ENCODE measurements around the gene MSMO1. TPM values are rescaled to one million over a fixed set of nuclear protein-coding genes. Genes with fewer than 3 reads are reported as not detected.

Gene MSMO1
- total and polyA plus RNA-seq, 2 of the 8 experiments (the other 6 are each of a cell fraction or from before 2014, with no cell fraction given), result 79.8 to 109 TPM

- Histone ChIP-seq H3K27ac (ENCODE audit: low read depth, low read length) (no peak overlapping the region), H2BK120ac (replicated peaks; ENCODE audit: low read depth, low read length) (no peak overlapping the region), H3K4me3 (ENCODE audit: extremely low read depth in 1 of 4, insufficient read depth in 2 of 4, low read depth in 3 of 4, low read length in 4 of 4) (no peak overlapping the region), H3K4me1 (replicated peaks in 1 of 4; ENCODE audit: control insufficient read depth in 3 of 4, insufficient read depth in 4 of 4, low read length in 3 of 4) (peaks cover 0 to 6% (median 3%) of the 10 kb centered on the region in 4 experiments; a peak in 3 of 7 replicates), H2BK5ac (ENCODE audit: low read depth, low read length) (no peak overlapping the region), H4K5ac (ENCODE audit: insufficient read length, low read depth, low read length) (no peak overlapping the region), H4K91ac (replicated peaks; ENCODE audit: insufficient read length, low read length) (no peak overlapping the region), H3K9me3 (ENCODE audit: insufficient read depth in 2 of 2, low read depth in 1 of 2, low read length in 1 of 2) (no peaks in the 10 kb centered on the region), H3K23ac (ENCODE audit: insufficient read length) (no peak overlapping the region), H3K4ac (replicated peaks; ENCODE audit: insufficient read length, low read depth, low read length) (no peak overlapping the region), H3K79me1 (ENCODE audit: low read depth, low read length) (no peaks in the 10 kb centered on the region; the same call in 1 of the 2 replicates), H3K79me2 (ENCODE audit: control insufficient read depth in 1 of 2, insufficient read depth in 2 of 2, low read length in 2 of 2) (peaks cover 27 to 80% of the 10 kb centered on the region in 2 experiments), H2BK12ac (ENCODE audit: low read depth, low read length) (no peak overlapping the region), H4K8ac (ENCODE audit: extremely low read depth, insufficient read depth, low read length) (no peak overlapping the region), H2AK5ac (ENCODE audit: low read depth, low read length) (no peak overlapping the region), H3K14ac (ENCODE audit: insufficient read length) (no peak overlapping the region), H2AFZ (ENCODE audit: low read length) (no peak overlapping the region), H3K27me3 (replicated peaks in 1 of 4; ENCODE audit: control insufficient read depth in 3 of 4, extremely low read depth in 1 of 4, insufficient read depth in 3 of 4, low read length in 3 of 4) (no peaks in the 10 kb centered on the region), H3K4me2 (ENCODE audit: insufficient read depth in 1 of 2, low read depth in 2 of 2, low read length in 2 of 2) (no peak overlapping the region; a peak in 2 of 4 replicates), H2BK20ac (ENCODE audit: low read length) (no peak overlapping the region), H2BK15ac (ENCODE audit: low read length) (no peak overlapping the region), H3K18ac (ENCODE audit: extremely low read depth, low read length) (no peak overlapping the region), H3K36me3 (ENCODE audit: control insufficient read depth in 2 of 4, insufficient read depth in 4 of 4, low read length in 3 of 4) (peaks cover 3 to 93% (median 40%) of the 10 kb centered on the region in 4 experiments), H3K9ac (replicated peaks in 1 of 4; ENCODE audit: extremely low read depth in 1 of 4, low read depth in 3 of 4, low read length in 3 of 4) (peak overlapping the region in 1 of 4 experiments; percentile 49; a peak in 1 of 7 replicates), H3K23me2 (ENCODE audit: low read depth, low read length) (no peaks in the 10 kb centered on the region; the same call in none of the 2 replicates), H4K20me1 (replicated peaks in 1 of 2; ENCODE audit: control insufficient read depth in 1 of 2, insufficient read depth in 2 of 2, low read length in 2 of 2) (peaks cover 28 to 32% of the 10 kb centered on the region in 2 experiments), H3K56ac (replicated peaks; ENCODE audit: insufficient read length, low read depth, low read length) (no peak overlapping the region)
- WGBS, 2 experiments (ENCODE audit: extremely low coverage in 1 of 2, insufficient coverage in 1 of 2, insufficient read length in 1 of 2, insufficient replicate concordance in 2 of 2, low coverage in 1 of 2, low lambda C conversion rate in 2 of 2, missing lambda C conversion rate in 1 of 2), result 82% methylated on average over 3 of the region's 3 CpGs; no CpG with 5 or more reads in 1 of the 2 experiments
- ChIA-PET CTCF (ENCODE audit: partially characterized antibody) (interaction anchor here (0.5 to 2.6 kb wide), 4 partner anchors 8 to 370 kb away, joined by 3 to 22 read pairs (median 6); no protein-coding TSS in a partner anchor), POLR2A (ENCODE audit: partially characterized antibody) (interaction anchor here (0.9 kb wide), 1 partner anchor 10 kb away, joined by 3 read pairs; no protein-coding TSS in a partner anchor)
- no peak for DNase-seq (ENCODE audit: low read depth in 1 of 2, low spot score in 2 of 2)
- no peak for TF ChIP-seq RXRA (IDR thresholded peaks at IDR 0.05; ENCODE audit: insufficient read depth, low read depth, low read length)
- no peak for TF ChIP-seq EGR1 (IDR thresholded peaks at IDR 0.05; ENCODE audit: borderline replicate concordance, low read depth, low read length)
- no peak for TF ChIP-seq HDAC2 (IDR thresholded peaks at IDR 0.05; ENCODE audit: borderline replicate concordance in 1 of 2, low read depth in 2 of 2, low read length in 2 of 2)
- TF ChIP-seq RAD21 (IDR thresholded peaks at IDR 0.05 in 1 of 2, conservative IDR thresholded peaks at IDR 0.05 in 1 of 2; ENCODE audit: low read depth in 2 of 2, low read length in 2 of 2), result no peak
- no peak for FAIRE-seq
Measured at GRCh38 chr4:165335163-165335703, 7.8 kb downstream of the MSMO1 start.
